ENCODE data around the gene VTI1A.

The VTI1A gene

DNA sequence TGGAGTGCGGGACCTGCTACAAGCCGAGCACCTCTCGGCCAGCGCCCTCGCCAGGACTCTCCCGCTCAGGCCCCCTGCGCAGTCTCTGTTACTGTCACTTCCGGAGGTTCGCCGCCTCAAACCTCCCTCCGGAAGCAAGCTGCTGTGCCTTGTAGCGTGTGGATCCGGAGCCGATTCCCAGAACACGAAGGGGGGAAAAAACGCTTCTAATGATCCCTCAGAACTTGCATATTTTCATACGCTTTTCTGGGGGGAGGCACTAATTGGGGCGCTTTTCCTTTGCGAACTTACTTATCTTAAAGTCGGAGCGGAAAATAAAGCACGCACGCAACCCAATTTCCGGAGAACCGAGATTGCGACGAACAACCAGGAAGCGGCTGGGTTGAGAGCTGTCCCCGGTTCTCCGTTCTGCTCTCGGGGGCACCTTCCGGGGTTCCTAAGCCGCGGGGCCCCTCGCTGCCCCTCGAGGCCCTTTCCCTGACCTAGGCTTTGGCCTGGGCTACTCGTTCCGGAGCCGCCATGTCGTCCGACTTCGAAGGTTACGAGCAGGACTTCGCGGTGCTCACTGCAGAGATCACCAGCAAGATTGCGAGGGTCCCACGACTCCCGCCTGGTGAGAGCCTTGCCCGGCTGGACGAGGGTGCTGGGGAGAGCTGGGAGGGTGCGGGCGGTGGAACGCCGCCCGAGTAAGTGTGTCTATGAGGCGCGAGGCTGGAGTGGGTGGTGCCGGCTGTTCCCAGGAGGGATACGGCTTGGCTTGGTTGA lies at the start of gene VTI1A, which contains the start of gene ZDHHC6 (continued):
- TF ChIP-seq ZBTB11 (tag by site-specific recombination; conservative IDR thresholded peaks at IDR 0.05; ENCODE audit: low read depth) (peak; percentile 100), HOXD13 (CRISPR knock-in tag; IDR thresholded peaks at IDR 0.05; ENCODE audit: borderline replicate concordance) (no peak), OSR2 (tag by site-specific recombination; IDR thresholded peaks at IDR 0.05) (peak; percentile 40; the same call in 1 of the 2 replicates), ZNF610 (tag by site-specific recombination; IDR thresholded peaks at IDR 0.05; ENCODE audit: borderline replicate concordance) (0 out of 2 replicates have a peak, but pooled peaks have one; percentile 32), BCL6B (tag by site-specific recombination; IDR thresholded peaks at IDR 0.05) (no peak), ZNF214 (tag by site-specific recombination; IDR thresholded peaks at IDR 0.05; ENCODE audit: borderline replicate concordance) (no peak), ZNF529 (tag by site-specific recombination; IDR thresholded peaks at IDR 0.05; ENCODE audit: insufficient replicate concordance) (no peak), ZNF639 (tag by site-specific recombination; IDR thresholded peaks at IDR 0.05) (peak; percentile 99), SP7 (tag by site-specific recombination; IDR thresholded peaks at IDR 0.05) (peak; percentile 85), ZNF302 (tag by site-specific recombination; IDR thresholded peaks at IDR 0.05; ENCODE audit: low read depth) (no peak), ZNF324 (tag by site-specific recombination; IDR thresholded peaks at IDR 0.05) (peak; percentile 95), ZNF707 (tag by site-specific recombination; IDR thresholded peaks at IDR 0.05) (no peak), SP2 (tag by site-specific recombination; IDR thresholded peaks at IDR 0.05) (peak; percentile 46; the same call in 1 of the 2 replicates), ZNF76 (tag by site-specific recombination; IDR thresholded peaks at IDR 0.05; ENCODE audit: borderline replicate concordance, low read depth) (peak; percentile 81), KLF7 (tag by site-specific recombination; IDR thresholded peaks at IDR 0.05; ENCODE audit: borderline replicate concordance) (peak; percentile 67; the same call in 1 of the 2 replicates), ZNF423 (tag by site-specific recombination; IDR thresholded peaks at IDR 0.05) (peak; percentile 85), ZNF558 (tag by site-specific recombination; IDR thresholded peaks at IDR 0.05) (0 out of 2 replicates have a peak, but pooled peaks have one; percentile 67)
- TF ChIP-seq, protein P1, sequence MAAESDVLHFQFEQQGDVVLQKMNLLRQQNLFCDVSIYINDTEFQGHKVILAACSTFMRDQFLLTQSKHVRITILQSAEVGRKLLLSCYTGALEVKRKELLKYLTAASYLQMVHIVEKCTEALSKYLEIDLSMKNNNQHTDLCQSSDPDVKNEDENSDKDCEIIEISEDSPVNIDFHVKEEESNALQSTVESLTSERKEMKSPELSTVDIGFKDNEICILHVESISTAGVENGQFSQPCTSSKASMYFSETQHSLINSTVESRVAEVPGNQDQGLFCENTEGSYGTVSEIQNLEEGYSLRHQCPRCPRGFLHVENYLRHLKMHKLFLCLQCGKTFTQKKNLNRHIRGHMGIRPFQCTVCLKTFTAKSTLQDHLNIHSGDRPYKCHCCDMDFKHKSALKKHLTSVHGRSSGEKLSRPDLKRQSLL (tag by site-specific recombination; IDR thresholded peaks at IDR 0.05): 0 out of 2 replicates have a peak, but pooled peaks have one; percentile 42
- TF ChIP-seq, protein P2, sequence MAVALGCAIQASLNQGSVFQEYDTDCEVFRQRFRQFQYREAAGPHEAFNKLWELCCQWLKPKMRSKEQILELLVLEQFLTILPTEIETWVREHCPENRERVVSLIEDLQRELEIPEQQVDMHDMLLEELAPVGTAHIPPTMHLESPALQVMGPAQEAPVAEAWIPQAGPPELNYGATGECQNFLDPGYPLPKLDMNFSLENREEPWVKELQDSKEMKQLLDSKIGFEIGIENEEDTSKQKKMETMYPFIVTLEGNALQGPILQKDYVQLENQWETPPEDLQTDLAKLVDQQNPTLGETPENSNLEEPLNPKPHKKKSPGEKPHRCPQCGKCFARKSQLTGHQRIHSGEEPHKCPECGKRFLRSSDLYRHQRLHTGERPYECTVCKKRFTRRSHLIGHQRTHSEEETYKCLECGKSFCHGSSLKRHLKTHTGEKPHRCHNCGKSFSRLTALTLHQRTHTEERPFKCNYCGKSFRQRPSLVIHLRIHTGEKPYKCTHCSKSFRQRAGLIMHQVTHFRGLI (tag by site-specific recombination; IDR thresholded peaks at IDR 0.05): no peak; the same call in 1 of the 2 replicates
- TF ChIP-seq, protein P3, sequence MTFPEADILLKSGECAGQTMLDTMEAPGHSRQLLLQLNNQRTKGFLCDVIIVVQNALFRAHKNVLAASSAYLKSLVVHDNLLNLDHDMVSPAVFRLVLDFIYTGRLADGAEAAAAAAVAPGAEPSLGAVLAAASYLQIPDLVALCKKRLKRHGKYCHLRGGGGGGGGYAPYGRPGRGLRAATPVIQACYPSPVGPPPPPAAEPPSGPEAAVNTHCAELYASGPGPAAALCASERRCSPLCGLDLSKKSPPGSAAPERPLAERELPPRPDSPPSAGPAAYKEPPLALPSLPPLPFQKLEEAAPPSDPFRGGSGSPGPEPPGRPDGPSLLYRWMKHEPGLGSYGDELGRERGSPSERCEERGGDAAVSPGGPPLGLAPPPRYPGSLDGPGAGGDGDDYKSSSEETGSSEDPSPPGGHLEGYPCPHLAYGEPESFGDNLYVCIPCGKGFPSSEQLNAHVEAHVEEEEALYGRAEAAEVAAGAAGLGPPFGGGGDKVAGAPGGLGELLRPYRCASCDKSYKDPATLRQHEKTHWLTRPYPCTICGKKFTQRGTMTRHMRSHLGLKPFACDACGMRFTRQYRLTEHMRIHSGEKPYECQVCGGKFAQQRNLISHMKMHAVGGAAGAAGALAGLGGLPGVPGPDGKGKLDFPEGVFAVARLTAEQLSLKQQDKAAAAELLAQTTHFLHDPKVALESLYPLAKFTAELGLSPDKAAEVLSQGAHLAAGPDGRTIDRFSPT (tag by site-specific recombination; IDR thresholded peaks at IDR 0.05): no peak
- TF ChIP-seq, protein P4, sequence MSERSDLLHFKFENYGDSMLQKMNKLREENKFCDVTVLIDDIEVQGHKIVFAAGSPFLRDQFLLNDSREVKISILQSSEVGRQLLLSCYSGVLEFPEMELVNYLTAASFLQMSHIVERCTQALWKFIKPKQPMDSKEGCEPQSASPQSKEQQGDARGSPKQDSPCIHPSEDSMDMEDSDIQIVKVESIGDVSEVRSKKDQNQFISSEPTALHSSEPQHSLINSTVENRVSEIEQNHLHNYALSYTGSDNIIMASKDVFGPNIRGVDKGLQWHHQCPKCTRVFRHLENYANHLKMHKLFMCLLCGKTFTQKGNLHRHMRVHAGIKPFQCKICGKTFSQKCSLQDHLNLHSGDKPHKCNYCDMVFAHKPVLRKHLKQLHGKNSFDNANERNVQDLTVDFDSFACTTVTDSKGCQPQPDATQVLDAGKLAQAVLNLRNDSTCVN (tag by site-specific recombination; optimal IDR thresholded peaks at IDR 0.05): peak; percentile 29
- TF ChIP-seq, protein P5, sequence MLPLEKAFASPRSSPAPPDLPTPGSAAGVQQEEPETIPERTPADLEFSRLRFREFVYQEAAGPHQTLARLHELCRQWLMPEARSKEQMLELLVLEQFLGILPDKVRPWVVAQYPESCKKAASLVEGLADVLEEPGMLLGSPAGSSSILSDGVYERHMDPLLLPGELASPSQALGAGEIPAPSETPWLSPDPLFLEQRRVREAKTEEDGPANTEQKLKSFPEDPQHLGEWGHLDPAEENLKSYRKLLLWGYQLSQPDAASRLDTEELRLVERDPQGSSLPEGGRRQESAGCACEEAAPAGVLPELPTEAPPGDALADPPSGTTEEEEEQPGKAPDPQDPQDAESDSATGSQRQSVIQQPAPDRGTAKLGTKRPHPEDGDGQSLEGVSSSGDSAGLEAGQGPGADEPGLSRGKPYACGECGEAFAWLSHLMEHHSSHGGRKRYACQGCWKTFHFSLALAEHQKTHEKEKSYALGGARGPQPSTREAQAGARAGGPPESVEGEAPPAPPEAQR (tag by site-specific recombination; IDR thresholded peaks at IDR 0.05): peak; percentile 90
